Heart left ventricle (tissue), 13 donors: ENCODE results near the gene STBD1.

Source experiments
- POLR2A ChIP-seq, 2 donors: fragments of 450-650 bp; IDR thresholded peaks; one replicate each; pipeline ENCODE4 v1.6.1; 2017; ENCODE audit warnings: antibody characterized with exemption in 2 of 2, mild to moderate bottlenecking in 2 of 2, moderate library complexity in 2 of 2
- TF ChIP-seq, protein P1 (sequence below), 12 donors: fragments of 200-600 bp; sonication (generic) in 4 of 12; IDR thresholded peaks; one replicate each; pipeline versions ENCODE4 v1.5.0 to v1.8.0; 2018 to 2022; ENCODE audit warnings: antibody characterized with exemption in 12 of 12, mild to moderate bottlenecking in 5 of 12
- donor health status: ischemic (EF 13 %, LVEDD 7.1; RV severe dilation, severe dysfunction).
- donor health status: DM: no; HTN: yes; CAD: no.
- donor health status: DM: no; HTN: no; CAD: no.
- donor health status: ischemic (EF 25% LVEDD 6.9; RV normal size, moderate dysfunction).
- donor health status: ischemic (EF 25% LVEDD 5.7; RV mildly dilated, moderate dysfunction).
- donor health status: ischemic (EF 35%, LVEDD 5.7; RV mildly dilated, moderate dysfunction).
- donor health status: nonischemic (EF 11% LVEDD 7.7; RV severe dilation, severe dysfunction).
- donor health status: DM: yes; HTN: yes; CAD: no.
- donor health status: PGD.
- donor health status: ischemic (EF 29% LVEDD 5.4; RV normal size, mild dysfunction).
- donor health status: nonischemic (EF 23%, LVEDD 6.1; RV moderate dilation, normal function).

DNA sequence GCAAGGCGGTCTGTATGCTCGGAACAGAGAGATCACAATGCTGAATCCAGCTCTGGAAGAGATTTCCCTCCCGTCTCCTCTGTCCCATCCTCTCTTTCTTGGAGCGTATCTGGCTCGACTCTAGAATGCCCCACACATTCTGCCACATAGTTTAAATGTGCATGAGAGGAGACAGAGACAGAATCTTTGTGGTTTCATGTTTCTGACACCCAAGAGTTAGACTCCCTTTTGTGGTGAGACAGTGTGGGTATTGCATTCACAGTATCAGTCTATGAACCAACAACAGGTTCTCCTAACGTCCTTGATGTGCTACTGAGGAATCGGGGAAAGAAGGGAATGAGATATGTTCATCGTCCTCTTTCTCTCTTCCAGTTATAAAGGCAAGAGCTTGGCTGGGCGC lies 29.7 kb upstream of the STBD1 start:
- TF ChIP-seq, protein P1, sequence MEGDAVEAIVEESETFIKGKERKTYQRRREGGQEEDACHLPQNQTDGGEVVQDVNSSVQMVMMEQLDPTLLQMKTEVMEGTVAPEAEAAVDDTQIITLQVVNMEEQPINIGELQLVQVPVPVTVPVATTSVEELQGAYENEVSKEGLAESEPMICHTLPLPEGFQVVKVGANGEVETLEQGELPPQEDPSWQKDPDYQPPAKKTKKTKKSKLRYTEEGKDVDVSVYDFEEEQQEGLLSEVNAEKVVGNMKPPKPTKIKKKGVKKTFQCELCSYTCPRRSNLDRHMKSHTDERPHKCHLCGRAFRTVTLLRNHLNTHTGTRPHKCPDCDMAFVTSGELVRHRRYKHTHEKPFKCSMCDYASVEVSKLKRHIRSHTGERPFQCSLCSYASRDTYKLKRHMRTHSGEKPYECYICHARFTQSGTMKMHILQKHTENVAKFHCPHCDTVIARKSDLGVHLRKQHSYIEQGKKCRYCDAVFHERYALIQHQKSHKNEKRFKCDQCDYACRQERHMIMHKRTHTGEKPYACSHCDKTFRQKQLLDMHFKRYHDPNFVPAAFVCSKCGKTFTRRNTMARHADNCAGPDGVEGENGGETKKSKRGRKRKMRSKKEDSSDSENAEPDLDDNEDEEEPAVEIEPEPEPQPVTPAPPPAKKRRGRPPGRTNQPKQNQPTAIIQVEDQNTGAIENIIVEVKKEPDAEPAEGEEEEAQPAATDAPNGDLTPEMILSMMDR (IDR thresholded peaks at IDR 0.05): no peak
- TF ChIP-seq POLR2A (IDR thresholded peaks at IDR 0.05): no peak
